IMR-90 (cell line): ENCODE results near the gene RPN2. TPM values are rescaled to one million over a fixed set of nuclear protein-coding genes. Genes with fewer than 3 reads are reported as not detected.

ENCODE experiments used
- ATAC-seq: fragments of 200-7000 bp; cut with Tn5 transposase; 2 replicates; pipeline ENCODE4 v1.9.1; 2020; ENCODE audit warnings: low read depth, mild to moderate bottlenecking, moderate library complexity
- BruUV-seq: library from RNA; stranded (reverse); fragments of 400-500 nt; replicated peaks from 2 replicates; lab custom pipeline; 2021; lab: Mats Ljungman, UMichigan
- CTCF ChIA-PET: fragments of 300-600 bp; formaldehyde crosslinking; extraction: SDS; loops from one replicate; lab custom pipeline; 2021; ENCODE audit warnings: antibody characterized with exemption; lab: Yijun Ruan, JAX
- POLR2A ChIA-PET: fragments of 300-600 bp; sonication (Branson Sonifier 250); formaldehyde crosslinking; loops from one replicate; lab custom pipeline; 2022; ENCODE audit warnings: antibody characterized with exemption; ENCODE audit not compliant: unreplicated experiment; lab: Charles Lee
- DNase-seq: peaks from one replicate; pipeline ENCODE4 v3.0.0; 2013
- H2AFZ ChIP-seq: replicated peaks from 2 replicates; pipeline ENCODE3; 2013; ENCODE audit warnings: low read length, mild to moderate bottlenecking; ENCODE audit not compliant: poor library complexity
- H2AK5ac ChIP-seq: 2 replicates; pipeline ENCODE4 v1.6.1; 2013; ENCODE audit warnings: low read depth, low read length, inconsistent platforms
- H2AK9ac ChIP-seq: replicated peaks from 2 replicates; pipeline ENCODE3; 2013; ENCODE audit warnings: mild to moderate bottlenecking, low read depth, low read length, moderate library complexity; ENCODE audit not compliant: poor library complexity
- H2BK120ac ChIP-seq: 2 replicates; pipeline ENCODE4 v1.6.1; 2013; ENCODE audit warnings: low read depth, low read length, inconsistent platforms
- H2BK15ac ChIP-seq: 3 replicates; pipeline ENCODE4 v1.6.1; 2013; ENCODE audit warnings: low read depth, low read length, inconsistent platforms
- H2BK20ac ChIP-seq: 2 replicates; pipeline ENCODE4 v1.6.1; 2013; ENCODE audit warnings: low read depth, mild to moderate bottlenecking, inconsistent platforms, low read length, moderate library complexity
- H2BK5ac ChIP-seq: 2 replicates; pipeline ENCODE4 v1.6.1; 2013; ENCODE audit warnings: mild to moderate bottlenecking, low read depth, low read length, inconsistent platforms; ENCODE audit not compliant: poor library complexity, severe bottlenecking
- H3K14ac ChIP-seq: replicated peaks from 2 replicates; pipeline ENCODE4 v1.6.1; 2013; ENCODE audit warnings: low read depth, low read length, inconsistent platforms
- H3K18ac ChIP-seq: 2 replicates; pipeline ENCODE4 v1.6.1; 2013; ENCODE audit warnings: low read depth, low read length, control low read depth
- H3K23ac ChIP-seq: 2 replicates; pipeline ENCODE4 v1.6.1; 2013; ENCODE audit warnings: low read depth, low read length, inconsistent platforms
- H3K27ac ChIP-seq: 2 replicates; pipeline ENCODE4 v1.5.1; 2013; ENCODE audit warnings: mild to moderate bottlenecking, control low read depth, low read length; ENCODE audit not compliant: insufficient read depth
- H3K27me3 ChIP-seq: 2 replicates; pipeline ENCODE4 v1.6.1; 2013; ENCODE audit warnings: low read length; ENCODE audit not compliant: control insufficient read depth, insufficient read depth
- H3K36me3 ChIP-seq: 2 replicates; pipeline ENCODE4 v1.6.1; 2013; ENCODE audit warnings: low read length, mixed read lengths; ENCODE audit not compliant: control insufficient read depth, insufficient read depth
- H3K4ac ChIP-seq: 2 replicates; pipeline ENCODE4 v1.6.1; 2013; ENCODE audit warnings: low read depth, low read length, inconsistent platforms
- H3K4me1 ChIP-seq: 2 replicates; pipeline ENCODE4 v1.6.1; 2013; ENCODE audit warnings: low read length, mixed read lengths; ENCODE audit not compliant: control insufficient read depth, insufficient read depth
- H3K4me2 ChIP-seq: 2 replicates; pipeline ENCODE4 v1.6.1; 2013; ENCODE audit warnings: low read depth, mild to moderate bottlenecking, control low read depth, low read length, moderate library complexity
- H3K4me3 ChIP-seq: 2 replicates; pipeline ENCODE4 v1.5.1; 2013; ENCODE audit warnings: low read depth, mild to moderate bottlenecking, control low read depth, low read length, moderate library complexity; ENCODE audit not compliant: insufficient read depth
- H3K56ac ChIP-seq: 2 replicates; pipeline ENCODE4 v1.6.1; 2013; ENCODE audit warnings: low read length, inconsistent platforms; ENCODE audit not compliant: insufficient read depth; ENCODE audit errors: extremely low read depth
- H3K79me1 ChIP-seq, 2 experiments: 2 replicates each; pipeline ENCODE4 v1.6.1; 2013; ENCODE audit warnings: low read length in 2 of 2, inconsistent platforms in 1 of 2, low read depth in 1 of 2
- H3K9ac ChIP-seq: 2 replicates; pipeline ENCODE4 v1.6.1; 2013; ENCODE audit warnings: low read depth, low read length, control low read depth
- H3K9me1 ChIP-seq: 2 replicates; pipeline ENCODE4 v1.6.1; 2013; ENCODE audit warnings: low read length, inconsistent platforms; ENCODE audit not compliant: insufficient read depth
- H3K9me3 ChIP-seq: 2 replicates; pipeline ENCODE4 v1.6.1; 2013; ENCODE audit warnings: low read length; ENCODE audit not compliant: control insufficient read depth, insufficient read depth
- H4K20me1 ChIP-seq: 2 replicates; pipeline ENCODE4 v1.6.1; 2013; ENCODE audit warnings: low read length, inconsistent platforms; ENCODE audit not compliant: insufficient read depth
- H4K5ac ChIP-seq: 2 replicates; pipeline ENCODE4 v1.6.1; 2013; ENCODE audit warnings: mild to moderate bottlenecking, low read depth, low read length, control low read depth
- H4K8ac ChIP-seq, 2 experiments: 2 replicates each; pipeline ENCODE4 v1.6.1; 2013; ENCODE audit warnings: low read depth in 2 of 2, low read length in 2 of 2, control low read depth in 1 of 2, inconsistent platforms in 1 of 2
- H4K91ac ChIP-seq: 2 replicates; pipeline ENCODE4 v1.6.1; 2013; ENCODE audit warnings: low read depth, low read length, inconsistent platforms; ENCODE audit not compliant: insufficient read depth
- BHLHE40 ChIP-seq: fragments of 150-350 bp; IDR thresholded peaks from 2 replicates; pipeline ENCODE4 v1.6.1; 2016; ENCODE audit warnings: mild to moderate bottlenecking, low read depth, low read length
- CEBPB ChIP-seq: IDR thresholded peaks from 2 replicates; pipeline ENCODE4 v1.6.1; 2012; ENCODE audit warnings: low read depth, low read length, improper control_type of control experiment
- FOS ChIP-seq: fragments of 150-350 bp; IDR thresholded peaks from 2 replicates; pipeline ENCODE4 v1.6.1; 2016; ENCODE audit warnings: low read depth, low read length
- MAFK ChIP-seq: IDR thresholded peaks from 2 replicates; pipeline ENCODE4 v1.6.1; 2012; ENCODE audit warnings: low read depth, low read length, improper control_type of control experiment
- NFE2L2 ChIP-seq: fragments of 150-350 bp; IDR thresholded peaks from 2 replicates; pipeline ENCODE4 v1.6.1; 2016; ENCODE audit warnings: low read depth, mild to moderate bottlenecking, low read length
- POLR2A ChIP-seq: IDR thresholded peaks from 2 replicates; pipeline ENCODE4 v1.6.1; 2012; ENCODE audit warnings: mild to moderate bottlenecking, low read depth, low read length
- WGBS, 2 experiments: methylation state at CpG; one replicate each; pipeline versions ENCODE4 v1.1.5 to v1.1.7; 2013; ENCODE audit warnings: missing lambda C conversion rate in 2 of 2; ENCODE audit not compliant: insufficient read length in 1 of 2; ENCODE audit errors: extremely low coverage in 2 of 2; 5-methylcytosine and 5-hydroxymethylcytosine counted together
- dilution Hi-C: fragments of 300-500 bp; cut with HindIII; formaldehyde crosslinking; loops from one replicate; pipeline ENCODE4 v1.14.3; 2018; ENCODE audit warnings: low sequenced_read_pairs; ENCODE audit not compliant: unreplicated experiment
- in situ Hi-C: fragments of 300-500 bp; cut with MboI; formaldehyde crosslinking; loops from 3 replicates; pipeline ENCODE4 v1.14.3; 2019; ENCODE audit warnings: low sequenced_read_pairs, inconsistent platforms, mixed read lengths
- intact Hi-C: fragments of 100-400 bp; cut with micrococcal nuclease; formaldehyde crosslinking; loops from 2 replicates; pipeline ENCODE4 v1.10.0; 2022
- polyA plus RNA-seq, 3 experiments: library from polyadenylated mRNA; depleted of rRNA; stranded (reverse); fragments of >200 nt; gene quantifications; 2 replicates each; pipeline ENCODE4 v1.2.3, GENCODE V29; 2012; ENCODE audit warnings: low replicate concordance in 1 of 3
- total RNA-seq: library from RNA; depleted of rRNA; stranded (reverse); fragments of >200 nt; gene quantifications from 2 replicates; pipeline ENCODE4 v1.2.3, GENCODE V29; 2012
- TF ChIP-seq, protein P1 (sequence below): fragments of 150-350 bp; IDR thresholded peaks from 2 replicates; pipeline ENCODE4 v1.6.1; 2017; ENCODE audit warnings: mild to moderate bottlenecking, antibody characterized with exemption, low read length, low read depth

The RPN2 gene
- total and polyA plus RNA-seq, 2 of the 4 experiments (the other 2 are of a cell fraction), result 305 to 481 TPM

DNA sequence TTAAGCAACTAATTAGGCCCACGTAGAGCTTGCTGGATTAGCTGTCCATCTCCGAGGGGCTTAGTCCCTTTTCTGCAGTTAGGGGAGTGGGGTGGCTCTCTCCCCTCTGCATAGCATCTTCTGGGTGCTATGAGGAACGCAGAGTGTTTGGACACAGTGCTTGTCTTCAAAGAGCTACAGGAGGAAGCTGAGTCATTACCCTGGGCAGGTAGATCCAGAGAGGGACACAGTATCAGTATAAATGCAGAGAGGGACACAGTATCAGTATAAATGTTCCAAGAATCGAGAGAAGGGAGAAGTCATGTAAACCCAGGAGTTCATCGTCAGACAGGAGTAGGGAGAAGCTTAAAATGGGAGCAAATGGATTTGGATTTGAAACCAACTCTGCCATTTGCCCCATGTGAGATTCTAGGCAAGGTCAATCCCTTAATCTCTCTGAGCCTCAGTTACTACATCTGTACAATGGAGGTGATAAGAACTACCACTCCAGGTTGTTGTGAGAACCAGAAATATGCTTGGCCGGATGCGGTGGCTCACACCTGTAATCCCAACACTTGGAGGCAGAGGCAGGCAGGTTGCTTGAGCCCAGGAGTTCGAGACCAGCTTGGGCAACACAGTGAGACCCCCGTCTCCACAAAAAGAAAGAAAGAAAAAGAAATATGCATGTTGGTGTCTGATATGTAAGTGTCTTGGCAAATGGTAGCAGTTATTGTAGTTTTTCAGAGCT, 88.0 kb downstream of the RPN2 start:
- DNase-seq (no peak), ATAC-seq (no peak)
- CTCF ChIA-PET, result no interaction called here
- Histone ChIP-seq H3K4me2 (no peak overlapping the region), H3K18ac (no peak overlapping the region), H3K4me3 (no peak overlapping the region), H3K4me1 (no peaks in the 10 kb centered on the region; the same call in 1 of the 2 replicates), H4K8ac (no peak overlapping the region), H2BK5ac (no peak overlapping the region), H2BK120ac (no peak overlapping the region), H3K79me1 (no peaks in the 10 kb centered on the region), H2AFZ (no peak overlapping the region), H4K20me1 (no peaks in the 10 kb centered on the region), H3K9ac (no peak overlapping the region), H2AK5ac (no peak overlapping the region), H3K56ac (no peak overlapping the region), H3K9me3 (no peaks in the 10 kb centered on the region), H2AK9ac (no peak overlapping the region), H3K14ac (no peak overlapping the region), H2BK15ac (no peak overlapping the region), H3K27me3 (peaks cover 12% of the 10 kb centered on the region), H3K36me3 (no peaks in the 10 kb centered on the region), H4K91ac (no peak overlapping the region), H4K5ac (no peak overlapping the region), H3K9me1 (no peaks in the 10 kb centered on the region), H3K27ac (no peak overlapping the region), H3K23ac (no peak overlapping the region), H3K4ac (no peak overlapping the region), H2BK20ac (no peak overlapping the region)
- TF ChIP-seq, protein P1, sequence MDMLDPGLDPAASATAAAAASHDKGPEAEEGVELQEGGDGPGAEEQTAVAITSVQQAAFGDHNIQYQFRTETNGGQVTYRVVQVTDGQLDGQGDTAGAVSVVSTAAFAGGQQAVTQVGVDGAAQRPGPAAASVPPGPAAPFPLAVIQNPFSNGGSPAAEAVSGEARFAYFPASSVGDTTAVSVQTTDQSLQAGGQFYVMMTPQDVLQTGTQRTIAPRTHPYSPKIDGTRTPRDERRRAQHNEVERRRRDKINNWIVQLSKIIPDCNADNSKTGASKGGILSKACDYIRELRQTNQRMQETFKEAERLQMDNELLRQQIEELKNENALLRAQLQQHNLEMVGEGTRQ, result no peak
- TF ChIP-seq NFE2L2, result no peak
- TF ChIP-seq MAFK, result no peak
- TF ChIP-seq BHLHE40, result no peak
- TF ChIP-seq POLR2A, result no peak
- no peak for TF ChIP-seq FOS
- no peak for TF ChIP-seq CEBPB
- intact Hi-C loops, result no loop called here
- WGBS, 2 experiments, result 81% methylated on average over 4 of the region's 9 CpGs; no CpG with 5 or more reads in 1 of the 2 experiments
- POLR2A ChIA-PET, result no interaction called here
- in situ Hi-C loops, result loop anchor here (25.0 kb wide), 1 partner anchor 1120 kb away; no protein-coding TSS in a partner anchor
- no TSS peak for BruUV-seq
- dilution Hi-C loops, result no loop called here
